ENCODE results near the gene PLS3.

DNA sequence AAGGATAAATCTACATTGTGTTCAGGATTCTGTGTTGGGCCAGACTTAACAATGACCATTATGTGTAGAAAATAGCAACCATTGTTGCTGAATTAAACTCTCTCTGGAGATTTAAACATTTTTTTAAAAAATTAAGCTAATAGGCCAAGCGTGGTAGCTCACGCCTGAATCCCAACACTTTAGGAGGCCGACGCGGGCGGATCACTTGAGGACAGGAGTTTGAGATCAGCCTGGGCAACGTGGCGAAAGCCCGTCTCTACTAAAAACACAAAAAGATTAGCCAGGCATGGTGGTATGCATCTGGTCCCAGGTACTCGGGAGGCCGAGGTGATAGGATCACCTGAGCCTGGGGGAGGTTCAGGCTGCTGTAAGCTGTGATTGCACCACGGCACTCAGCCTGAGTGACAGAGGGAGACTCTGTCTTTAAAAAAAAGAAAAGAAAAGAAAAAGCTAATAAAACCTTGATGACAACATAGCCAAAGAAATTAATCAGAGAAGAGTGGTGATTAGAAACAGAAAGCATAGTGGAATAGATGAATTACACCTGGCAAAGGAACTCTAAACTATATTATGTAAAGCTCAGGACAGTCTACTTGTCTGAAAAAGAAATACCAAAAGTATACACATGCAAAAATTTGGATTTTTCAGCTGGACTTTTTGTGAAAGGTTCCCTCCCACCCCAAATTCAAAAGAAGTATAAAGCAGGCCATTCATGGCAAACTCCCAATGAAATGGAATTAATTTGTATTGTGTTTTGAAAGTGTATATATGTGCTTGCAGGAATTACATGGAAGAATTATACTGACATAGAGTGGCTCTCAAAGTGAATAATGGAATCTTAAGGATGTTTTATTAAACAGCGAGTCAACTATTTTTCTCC lies 21.9 kb downstream of the PLS3 start:
- TF ChIP-seq, protein P1, sequence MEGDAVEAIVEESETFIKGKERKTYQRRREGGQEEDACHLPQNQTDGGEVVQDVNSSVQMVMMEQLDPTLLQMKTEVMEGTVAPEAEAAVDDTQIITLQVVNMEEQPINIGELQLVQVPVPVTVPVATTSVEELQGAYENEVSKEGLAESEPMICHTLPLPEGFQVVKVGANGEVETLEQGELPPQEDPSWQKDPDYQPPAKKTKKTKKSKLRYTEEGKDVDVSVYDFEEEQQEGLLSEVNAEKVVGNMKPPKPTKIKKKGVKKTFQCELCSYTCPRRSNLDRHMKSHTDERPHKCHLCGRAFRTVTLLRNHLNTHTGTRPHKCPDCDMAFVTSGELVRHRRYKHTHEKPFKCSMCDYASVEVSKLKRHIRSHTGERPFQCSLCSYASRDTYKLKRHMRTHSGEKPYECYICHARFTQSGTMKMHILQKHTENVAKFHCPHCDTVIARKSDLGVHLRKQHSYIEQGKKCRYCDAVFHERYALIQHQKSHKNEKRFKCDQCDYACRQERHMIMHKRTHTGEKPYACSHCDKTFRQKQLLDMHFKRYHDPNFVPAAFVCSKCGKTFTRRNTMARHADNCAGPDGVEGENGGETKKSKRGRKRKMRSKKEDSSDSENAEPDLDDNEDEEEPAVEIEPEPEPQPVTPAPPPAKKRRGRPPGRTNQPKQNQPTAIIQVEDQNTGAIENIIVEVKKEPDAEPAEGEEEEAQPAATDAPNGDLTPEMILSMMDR (IDR thresholded peaks at IDR 0.05), result no peak
- TF ChIP-seq POLR2A (IDR thresholded peaks at IDR 0.05), result no peak

All from transverse colon (tissue), 3 donors.